ENCODE results near the gene ARL1.

- TF ChIP-seq SUZ12 (IDR thresholded peaks at IDR 0.05; ENCODE audit: extremely low read depth, insufficient read depth, insufficient read length) (no peak), ZNF274 (IDR thresholded peaks at IDR 0.05; ENCODE audit: low read depth, low read length) (no peak), YY1 (IDR thresholded peaks at IDR 0.05; ENCODE audit: insufficient read depth, insufficient read length) (no peak)
Measured at GRCh38 chr12:101436136-101436535, 28.6 kb upstream of the ARL1 start.

All from NT2/D1 (cell line).